Panc1 (cell line): Measurements from ENCODE around the gene CAPN7.

Source experiments
- CTCF ChIP-seq: fragments of 450-650 bp; IDR thresholded peaks from 2 replicates; pipeline ENCODE4 v1.5.1; 2017; ENCODE audit warnings: mild to moderate bottlenecking
- POLR2AphosphoS5 ChIP-seq: IDR thresholded peaks from 2 replicates; pipeline ENCODE4 v1.6.1; 2012; ENCODE audit warnings: mild to moderate bottlenecking, low read depth, low read length, moderate library complexity
- REST ChIP-seq, 2 experiments: IDR thresholded peaks; 2 replicates each; pipeline ENCODE4 v1.6.1; 2011 to 2012; ENCODE audit warnings: low read depth in 2 of 2, control low read depth in 1 of 2, low read length in 1 of 2, mild to moderate bottlenecking in 1 of 2, moderate library complexity in 1 of 2; ENCODE audit not compliant: insufficient read depth in 1 of 2
- SIN3A ChIP-seq: IDR thresholded peaks from 2 replicates; pipeline ENCODE4 v1.6.1; 2012; ENCODE audit warnings: low read depth, mild to moderate bottlenecking, low read length, moderate library complexity, borderline replicate concordance; ENCODE audit not compliant: insufficient read depth
- TCF7L2 ChIP-seq: IDR thresholded peaks from 2 replicates; pipeline ENCODE4 v1.6.1; 2011; ENCODE audit warnings: mild to moderate bottlenecking, low read depth, low read length, inconsistent platforms

GRCh38 chr3:15256861-15257341, 50.9 kb downstream of the CAPN7 start:
- TF ChIP-seq POLR2AphosphoS5: no peak
- TF ChIP-seq TCF7L2: no peak
- TF ChIP-seq CTCF: no peak
- TF ChIP-seq REST (IDR thresholded peaks at IDR 0.05; ENCODE audit: insufficient read depth in 1 of 2, low read depth in 2 of 2, low read length in 1 of 2): no peak
- no peak for TF ChIP-seq SIN3A
